HepG2 (cell line): Measurements from ENCODE around the gene LRP10. TPM values are rescaled to one million over a fixed set of nuclear protein-coding genes. Genes with fewer than 3 reads are reported as not detected.
A peak's percentile ranks its signal among the peaks of the same experiment; 100 is the strongest.

Experiments used
- AHDC1 ChIP-seq: sonication (generic); formaldehyde crosslinking; IDR thresholded peaks from 2 replicates; pipeline ENCODE4 v1.5.1; 2020; ENCODE audit warnings: mild to moderate bottlenecking, missing genetic modification reagents, borderline replicate concordance
- ATF7-NPFF ChIP-seq: sonication (generic); formaldehyde crosslinking; IDR thresholded peaks from 2 replicates; pipeline ENCODE4 v1.8.1; 2023; ENCODE audit warnings: mild to moderate bottlenecking, low read depth, missing genetic modification reagents, moderate library complexity
- FIP1L1 ChIP-seq: fragments of 200-400 bp; formaldehyde crosslinking; IDR thresholded peaks from 2 replicates; pipeline ENCODE4 v1.6.1; 2018; ENCODE audit warnings: low read depth, mild to moderate bottlenecking, low read length, moderate library complexity, borderline replicate concordance; ENCODE audit not compliant: insufficient read depth
- GTF3A ChIP-seq: sonication (generic); formaldehyde crosslinking; conservative IDR thresholded peaks from 2 replicates; pipeline ENCODE4 v1.4.0; 2020; ENCODE audit warnings: mild to moderate bottlenecking, missing genetic modification reagents
- JARID2 ChIP-seq: sonication (generic); formaldehyde crosslinking; IDR thresholded peaks from 2 replicates; pipeline ENCODE4 v1.8.1; 2023; ENCODE audit warnings: missing genetic modification reagents, inconsistent platforms; ENCODE audit not compliant: insufficient replicate concordance
- MEIS2 ChIP-seq: sonication (generic); formaldehyde crosslinking; IDR thresholded peaks from 2 replicates; pipeline ENCODE4 v1.9.0; 2021; ENCODE audit warnings: mild to moderate bottlenecking, missing genetic modification reagents
- MIXL1 ChIP-seq: IDR thresholded peaks from 2 replicates; pipeline ENCODE4 v1.6.1; 2016
- NR2F1 ChIP-seq, 2 experiments: fragments of 450-650 bp in 1 of 2; formaldehyde crosslinking in 1 of 2; IDR thresholded peaks; 2 replicates each; pipeline versions ENCODE4 v1.5.0 to v1.6.1; 2016 to 2020; ENCODE audit warnings: mild to moderate bottlenecking in 1 of 2, missing compliant biosample characterization in 1 of 2, missing genetic modification reagents in 1 of 2, moderate library complexity in 1 of 2
- RFXANK ChIP-seq: IDR thresholded peaks from 2 replicates; pipeline ENCODE4 v1.6.1; 2016
- RXRB ChIP-seq: IDR thresholded peaks from 2 replicates; pipeline ENCODE4 v1.6.1; 2016; ENCODE audit warnings: borderline replicate concordance, missing genetic modification reagents, missing compliant biosample characterization
- SALL2 ChIP-seq: sonication (generic); formaldehyde crosslinking; IDR thresholded peaks from 2 replicates; pipeline ENCODE4 v1.8.1; 2023; ENCODE audit warnings: mild to moderate bottlenecking, missing genetic modification reagents, inconsistent platforms
- SIN3A ChIP-seq: IDR thresholded peaks from 2 replicates; pipeline ENCODE4 v1.6.1; 2011; ENCODE audit warnings: low read depth, mild to moderate bottlenecking, control low read depth, low read length, borderline replicate concordance
- SIX1 ChIP-seq: sonication (generic); formaldehyde crosslinking; IDR thresholded peaks from 2 replicates; pipeline ENCODE4 v1.4.0; 2020; ENCODE audit warnings: missing genetic modification reagents, borderline replicate concordance
- ZBTB21 ChIP-seq: sonication (generic); formaldehyde crosslinking; IDR thresholded peaks from 2 replicates; pipeline ENCODE4 v1.4.0; 2020; ENCODE audit warnings: missing genetic modification reagents
- ZFP36L2 ChIP-seq: sonication (generic); formaldehyde crosslinking; IDR thresholded peaks from 2 replicates; pipeline ENCODE4 v1.4.0; 2020; ENCODE audit warnings: missing genetic modification reagents
- ZNF251 ChIP-seq: sonication (generic); formaldehyde crosslinking; IDR thresholded peaks from 2 replicates; pipeline ENCODE4 v1.9.0; 2021; ENCODE audit warnings: mild to moderate bottlenecking, missing genetic modification reagents
- ZNF331 ChIP-seq: sonication (generic); formaldehyde crosslinking; IDR thresholded peaks from 2 replicates; pipeline ENCODE4 v1.4.0; 2020; ENCODE audit warnings: missing genetic modification reagents
- ZNF567 ChIP-seq: sonication (generic); formaldehyde crosslinking; IDR thresholded peaks from 2 replicates; pipeline ENCODE4 v1.8.1; 2023; ENCODE audit warnings: mild to moderate bottlenecking, missing genetic modification reagents, borderline replicate concordance
- ZNF598 ChIP-seq: sonication (generic); formaldehyde crosslinking; IDR thresholded peaks from 2 replicates; pipeline ENCODE4 v1.5.1; 2020; ENCODE audit warnings: mild to moderate bottlenecking, missing genetic modification reagents, borderline replicate concordance
- polyA plus RNA-seq, 8 experiments: library from polyadenylated mRNA; depleted of rRNA in 3 of 8; stranded (reverse) in 7 of 8; unstranded in 1 of 8; fragments of >200 nt; fragmentation: Illumina TruSeq in 4 of 8; extraction: Trizol in 4 of 8; gene quantifications; 2 replicates each; pipeline versions ENCODE4 v1.2.1 to v1.2.3, GENCODE V29; 2011 to 2016; ENCODE audit warnings: low read depth in 4 of 8, missing spikeins in 1 of 8, mixed read lengths in 1 of 8; ENCODE audit not compliant: insufficient read depth in 1 of 8
- total RNA-seq, 5 experiments: library from RNA; depleted of rRNA; stranded (reverse); fragments of >200 nt; fragmentation: Illumina TruSeq; extraction: Trizol; gene quantifications; 2 replicates each; pipeline ENCODE4 v1.2.3, GENCODE V29; 2016; ENCODE audit warnings: low read depth in 1 of 5
- TF ChIP-seq, protein P1 (sequence below): sonication (generic); formaldehyde crosslinking; IDR thresholded peaks from 2 replicates; pipeline ENCODE4 v1.5.0; 2020; ENCODE audit warnings: mild to moderate bottlenecking, missing genetic modification reagents
- TF ChIP-seq, protein P2 (sequence below): sonication (generic); formaldehyde crosslinking; IDR thresholded peaks from 2 replicates; pipeline ENCODE4 v1.5.1; 2020; ENCODE audit warnings: mild to moderate bottlenecking, moderate library complexity, missing genetic modification reagents

LRP10 gene
- total and polyA plus RNA-seq, 2 of the 13 experiments (the other 11 are each of a cell fraction or from before 2014, with no cell fraction given): 16.9 to 45.2 TPM

DNA sequence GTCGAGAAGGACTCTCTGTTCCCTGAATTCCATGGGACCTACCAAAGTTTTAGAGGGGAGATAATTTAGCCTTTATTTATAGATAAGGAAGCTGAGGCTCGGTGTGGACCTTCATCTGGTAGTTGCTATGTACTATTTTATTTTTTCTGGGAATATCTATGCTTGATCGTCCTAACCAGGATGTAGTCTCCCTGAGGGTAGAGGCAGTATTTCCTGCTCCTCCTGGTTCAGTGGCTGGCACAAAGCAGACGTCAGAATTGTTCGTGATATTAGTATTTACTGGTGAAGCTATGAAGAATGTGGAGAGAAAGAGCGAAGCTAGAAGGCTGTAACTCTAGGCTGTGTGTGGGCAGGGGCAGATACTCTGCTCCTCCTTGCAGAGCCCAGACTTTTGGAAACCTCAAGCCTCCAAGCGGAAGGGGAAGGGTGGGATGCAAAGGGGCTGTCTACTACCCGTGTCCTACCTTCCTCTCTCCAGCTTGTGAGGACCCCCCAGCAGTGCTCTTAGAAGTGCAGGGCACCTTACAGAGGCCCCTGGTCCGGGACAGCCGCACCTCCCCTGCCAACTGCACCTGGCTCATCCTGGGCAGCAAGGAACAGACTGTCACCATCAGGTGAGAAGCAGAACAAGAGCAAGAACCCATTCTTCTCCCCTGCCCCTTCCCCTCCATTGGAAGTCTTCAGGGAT is 1.4 kb downstream of the LRP10 start (continued):
- TF ChIP-seq ZNF251 (CRISPR knock-in tag) (no peak), ATF7-NPFF (CRISPR knock-in tag) (no peak), ZNF598 (CRISPR knock-in tag) (no peak), JARID2 (CRISPR knock-in tag) (no peak), ZFP36L2 (CRISPR knock-in tag) (no peak), ZNF567 (CRISPR knock-in tag) (peak; percentile 34; the same call in 1 of the 2 replicates), GTF3A (CRISPR knock-in tag) (no peak), MIXL1 (no peak), ZBTB21 (CRISPR knock-in tag) (0 out of 2 replicates have a peak, but pooled peaks have one; percentile 4), SALL2 (CRISPR knock-in tag) (no peak), SIN3A (no peak), RXRB (CRISPR knock-in tag) (no peak), SIX1 (CRISPR knock-in tag) (no peak), RFXANK (CRISPR knock-in tag) (no peak), FIP1L1 (no peak), AHDC1 (no peak), ZNF331 (CRISPR knock-in tag) (0 out of 2 replicates have a peak, but pooled peaks have one; percentile 8), MEIS2 (CRISPR knock-in tag) (no peak), NR2F1 (CRISPR knock-in tag; IDR thresholded peaks at IDR 0.05) (no peak)
- TF ChIP-seq, protein P1, sequence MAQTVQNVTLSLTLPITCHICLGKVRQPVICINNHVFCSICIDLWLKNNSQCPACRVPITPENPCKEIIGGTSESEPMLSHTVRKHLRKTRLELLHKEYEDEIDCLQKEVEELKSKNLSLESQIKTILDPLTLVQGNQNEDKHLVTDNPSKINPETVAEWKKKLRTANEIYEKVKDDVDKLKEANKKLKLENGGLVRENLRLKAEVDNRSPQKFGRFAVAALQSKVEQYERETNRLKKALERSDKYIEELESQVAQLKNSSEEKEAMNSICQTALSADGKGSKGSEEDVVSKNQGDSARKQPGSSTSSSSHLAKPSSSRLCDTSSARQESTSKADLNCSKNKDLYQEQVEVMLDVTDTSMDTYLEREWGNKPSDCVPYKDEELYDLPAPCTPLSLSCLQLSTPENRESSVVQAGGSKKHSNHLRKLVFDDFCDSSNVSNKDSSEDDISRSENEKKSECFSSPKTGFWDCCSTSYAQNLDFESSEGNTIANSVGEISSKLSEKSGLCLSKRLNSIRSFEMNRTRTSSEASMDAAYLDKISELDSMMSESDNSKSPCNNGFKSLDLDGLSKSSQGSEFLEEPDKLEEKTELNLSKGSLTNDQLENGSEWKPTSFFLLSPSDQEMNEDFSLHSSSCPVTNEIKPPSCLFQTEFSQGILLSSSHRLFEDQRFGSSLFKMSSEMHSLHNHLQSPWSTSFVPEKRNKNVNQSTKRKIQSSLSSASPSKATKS: no peak
- TF ChIP-seq, protein P2, sequence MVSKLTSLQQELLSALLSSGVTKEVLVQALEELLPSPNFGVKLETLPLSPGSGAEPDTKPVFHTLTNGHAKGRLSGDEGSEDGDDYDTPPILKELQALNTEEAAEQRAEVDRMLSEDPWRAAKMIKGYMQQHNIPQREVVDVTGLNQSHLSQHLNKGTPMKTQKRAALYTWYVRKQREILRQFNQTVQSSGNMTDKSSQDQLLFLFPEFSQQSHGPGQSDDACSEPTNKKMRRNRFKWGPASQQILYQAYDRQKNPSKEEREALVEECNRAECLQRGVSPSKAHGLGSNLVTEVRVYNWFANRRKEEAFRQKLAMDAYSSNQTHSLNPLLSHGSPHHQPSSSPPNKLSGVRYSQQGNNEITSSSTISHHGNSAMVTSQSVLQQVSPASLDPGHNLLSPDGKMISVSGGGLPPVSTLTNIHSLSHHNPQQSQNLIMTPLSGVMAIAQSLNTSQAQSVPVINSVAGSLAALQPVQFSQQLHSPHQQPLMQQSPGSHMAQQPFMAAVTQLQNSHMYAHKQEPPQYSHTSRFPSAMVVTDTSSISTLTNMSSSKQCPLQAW (CRISPR knock-in tag): 0 out of 2 replicates have a peak, but pooled peaks have one; percentile 0
